GM12872 (cell line): ENCODE results near the gene COL6A1.

Experiments used
- CTCF ChIP-seq: IDR thresholded peaks from 3 replicates; pipeline ENCODE4 v1.5.1; 2011; ENCODE audit warnings: low read depth, mild to moderate bottlenecking, low read length, moderate library complexity; ENCODE audit not compliant: insufficient read depth

The COL6A1 gene

GRCh38 chr21:45942755-45943629 is 38.6 kb upstream of the COL6A1 start:
- TF ChIP-seq CTCF: no peak

GRCh38 chr21:45943630-45944540 is 37.7 kb upstream of the COL6A1 start:
- TF ChIP-seq CTCF: no peak

- TF ChIP-seq CTCF: no peak
These were observed 37.0 kb upstream of the COL6A1 start for GRCh38 chr21:45944601-45945000.

GRCh38 chr21:45945066-45945867 is 36.3 kb upstream of the COL6A1 start:
- no peak for TF ChIP-seq CTCF

GRCh38 chr21:45945868-45946210 is 35.7 kb upstream of the COL6A1 start:
- TF ChIP-seq CTCF: no peak

- no peak for TF ChIP-seq CTCF
These were observed 34.3 kb upstream of the COL6A1 start for GRCh38 chr21:45947296-45947695.
